Measurements from ENCODE around the gene MS4A18.

Gene MS4A18

DNA sequence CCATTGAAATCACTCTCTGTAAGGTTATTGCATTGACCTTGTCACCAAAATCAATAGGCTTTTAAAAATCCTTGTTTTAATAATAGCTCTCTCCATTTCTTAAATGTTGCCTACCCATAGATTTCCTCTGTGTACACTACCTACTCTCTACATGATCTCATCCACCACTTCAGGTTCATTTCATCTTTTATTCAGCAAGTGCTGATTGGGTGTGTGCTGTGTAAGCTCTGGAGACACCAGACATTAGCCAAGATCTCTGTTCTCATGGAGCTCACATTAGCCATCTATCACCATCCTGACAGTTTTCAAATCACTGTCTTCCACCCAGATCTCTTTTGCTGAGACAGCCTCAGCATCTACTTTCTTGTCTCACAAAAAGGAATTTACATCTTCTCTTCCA is 56.3 kb downstream of the MS4A18 start:
- Mint-ChIP-seq H3K27ac (no peak overlapping the region), H3K4me3 (no peak overlapping the region), H3K36me3 (ENCODE audit: low read depth) (no peaks in the 10 kb centered on the region), H3K9me3 (no peaks in the 10 kb centered on the region), H3K4me1 (ENCODE audit: low read depth) (no peaks in the 10 kb centered on the region), H3K27me3 (ENCODE audit: low read depth) (peaks cover 17% of the 10 kb centered on the region)
- DNase-seq (ENCODE audit: low spot score), result no peak

DNA sequence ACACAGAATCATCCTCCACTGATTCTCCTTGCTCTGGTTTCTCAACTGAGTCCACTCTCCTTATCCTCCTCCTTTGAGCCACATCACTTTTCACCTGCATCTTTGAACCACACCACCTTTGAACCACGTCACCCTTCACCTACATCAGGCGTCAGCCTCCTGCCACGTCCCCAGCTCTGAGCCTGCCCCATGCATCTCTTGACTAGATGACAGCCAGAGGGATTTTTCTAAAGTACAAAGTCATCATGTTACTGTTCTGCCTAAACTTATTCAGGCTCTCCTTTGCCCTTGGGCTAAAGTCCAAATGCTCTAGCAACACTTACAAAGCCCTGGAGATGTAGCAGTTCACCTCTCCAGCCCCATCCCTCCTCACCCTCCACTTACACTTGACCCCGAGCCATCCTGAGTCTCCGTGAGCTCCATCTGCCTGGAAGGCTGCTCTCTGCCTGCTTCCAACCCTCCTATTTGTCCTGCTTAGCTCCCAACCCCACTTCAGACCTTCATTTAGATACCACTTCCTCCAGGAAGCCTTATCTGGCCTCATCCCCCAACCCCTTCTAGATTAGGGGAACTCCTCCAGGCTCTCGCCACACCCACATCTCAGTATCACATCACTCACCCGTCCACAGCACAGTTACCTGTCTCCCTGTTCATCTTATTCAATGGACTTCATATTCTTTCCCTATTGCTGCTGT is 56.9 kb downstream of the MS4A18 start:
- Mint-ChIP-seq H3K4me3 (no peak overlapping the region), H3K36me3 (ENCODE audit: low read depth) (no peaks in the 10 kb centered on the region), H3K9me3 (no peaks in the 10 kb centered on the region), H3K27me3 (ENCODE audit: low read depth) (peaks cover 17% of the 10 kb centered on the region), H3K4me1 (ENCODE audit: low read depth) (no peaks in the 10 kb centered on the region), H3K27ac (no peak overlapping the region)
- no peak for DNase-seq (ENCODE audit: low spot score)

DNA sequence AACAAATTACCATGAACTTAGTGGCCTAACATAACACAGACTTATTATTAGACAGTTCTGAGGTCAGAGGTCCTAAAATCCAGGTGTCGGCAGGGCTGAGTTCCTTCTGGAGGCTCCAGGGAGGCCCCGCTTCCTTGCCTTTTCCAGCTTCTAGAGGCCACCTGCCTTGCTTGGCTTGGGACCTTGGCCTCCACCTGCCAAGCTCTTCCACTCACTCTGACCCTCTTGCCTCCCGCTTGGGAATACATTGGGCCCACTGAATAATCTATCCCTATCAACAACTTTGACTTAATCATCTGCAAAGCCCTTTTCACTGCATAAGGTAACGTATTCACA is 57.4 kb downstream of the MS4A18 start:
- no peak overlapping the region for H3K27ac Mint-ChIP-seq
- H3K36me3 Mint-ChIP-seq (ENCODE audit: low read depth), result no peaks in the 10 kb centered on the region

DNA sequence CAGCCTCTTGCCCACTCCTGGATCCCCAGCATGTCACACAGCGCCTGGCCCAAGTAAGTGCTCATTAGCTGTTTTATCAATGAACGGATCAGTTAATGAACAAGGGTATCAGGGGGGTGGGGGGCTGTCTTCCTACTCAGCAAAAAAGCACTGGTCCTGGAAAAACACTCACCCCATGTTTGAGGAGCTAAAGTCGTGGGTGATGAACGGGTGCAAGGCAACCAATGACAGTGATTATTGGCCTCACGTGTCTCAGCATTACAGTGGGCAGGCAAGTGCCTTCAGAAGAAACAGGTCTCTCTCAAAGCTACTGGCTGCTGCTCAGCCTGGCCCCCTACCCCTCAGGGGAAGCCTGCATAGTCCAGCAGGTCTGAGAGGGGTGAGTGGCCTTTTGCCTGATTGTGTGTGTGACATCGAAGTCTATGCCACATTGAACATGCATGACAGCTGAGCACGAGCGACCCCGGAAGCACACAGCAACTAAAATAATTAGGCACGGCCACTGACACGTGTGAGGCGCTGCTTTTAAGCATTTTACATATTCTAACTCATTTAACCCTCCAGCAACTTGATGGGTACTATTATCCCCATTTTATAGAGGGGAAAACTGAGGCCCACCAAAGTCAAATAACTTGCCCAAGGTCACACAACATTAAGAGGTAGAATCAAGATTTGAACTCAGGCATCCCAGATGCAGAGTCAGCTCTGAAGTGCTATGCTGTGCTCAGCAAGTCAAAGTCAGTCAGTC is 58.0 kb downstream of the MS4A18 start:
- H3K36me3 Mint-ChIP-seq (ENCODE audit: low read depth), result no peaks in the 10 kb centered on the region
- peaks cover 11% of the 10 kb centered on the region for H3K27me3 Mint-ChIP-seq (ENCODE audit: low read depth)
- H3K9me3 Mint-ChIP-seq, result no peaks in the 10 kb centered on the region
- H3K27ac Mint-ChIP-seq, result no peak overlapping the region
- no peak overlapping the region for H3K4me3 Mint-ChIP-seq
- H3K4me1 Mint-ChIP-seq (ENCODE audit: low read depth), result no peaks in the 10 kb centered on the region
- DNase-seq (ENCODE audit: low spot score), result no peak

More for the DNA sequence above, 57.4 kb downstream of the MS4A18 start:
- no peak for DNase-seq (ENCODE audit: low spot score)
- H3K4me3 Mint-ChIP-seq, result no peak overlapping the region
- H3K27me3 Mint-ChIP-seq (ENCODE audit: low read depth), result peaks cover 16% of the 10 kb centered on the region
- H3K9me3 Mint-ChIP-seq, result no peaks in the 10 kb centered on the region
- no peaks in the 10 kb centered on the region for H3K4me1 Mint-ChIP-seq (ENCODE audit: low read depth)

DNA sequence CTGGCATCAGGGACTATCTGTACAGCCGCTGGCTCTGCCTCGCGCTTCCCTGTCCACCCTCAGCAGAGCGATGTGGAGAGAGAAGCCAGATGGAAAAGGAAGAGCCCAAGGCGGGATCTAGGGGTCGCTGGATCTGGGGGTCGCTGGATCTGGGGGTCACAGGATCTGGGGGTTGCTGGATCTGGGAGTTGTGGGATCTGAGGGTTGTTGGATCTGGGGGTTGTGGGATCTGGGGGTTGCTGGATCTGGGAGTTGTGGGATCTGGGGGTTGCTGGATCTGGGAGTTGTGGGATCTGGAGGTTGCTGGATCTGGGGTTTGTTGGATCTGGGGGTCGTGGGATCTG is 58.6 kb downstream of the MS4A18 start:
- Mint-ChIP-seq H3K27ac (no peak overlapping the region), H3K9me3 (no peaks in the 10 kb centered on the region), H3K27me3 (ENCODE audit: low read depth) (peaks cover 8% of the 10 kb centered on the region), H3K4me1 (ENCODE audit: low read depth) (no peaks in the 10 kb centered on the region), H3K4me3 (no peak overlapping the region), H3K36me3 (ENCODE audit: low read depth) (no peaks in the 10 kb centered on the region)
- no peak for DNase-seq (ENCODE audit: low spot score)

DNA sequence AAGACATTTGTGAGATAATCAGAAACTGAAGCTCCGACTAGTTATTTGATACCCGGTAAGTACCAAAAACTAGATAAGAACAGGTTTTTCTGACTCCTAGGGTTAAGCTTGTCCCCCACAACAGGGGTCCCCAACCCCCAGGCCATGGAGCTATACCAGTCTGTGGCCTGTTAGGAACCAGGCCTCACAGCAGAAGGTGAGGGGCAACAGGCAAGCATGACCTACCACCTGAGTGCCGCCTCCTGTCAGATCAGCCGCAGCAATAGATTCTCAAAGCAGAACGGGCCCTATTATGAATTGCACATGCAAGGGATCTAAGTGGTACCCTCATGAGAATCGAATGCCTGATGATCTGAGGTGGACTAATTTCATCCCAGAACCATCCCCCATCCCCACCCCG is 59.4 kb downstream of the MS4A18 start:
- H3K36me3 Mint-ChIP-seq (ENCODE audit: low read depth), result no peaks in the 10 kb centered on the region
- no peak overlapping the region for H3K27ac Mint-ChIP-seq
- no peaks in the 10 kb centered on the region for H3K4me1 Mint-ChIP-seq (ENCODE audit: low read depth)
- DNase-seq (ENCODE audit: low spot score), result no peak
- no peaks in the 10 kb centered on the region for H3K9me3 Mint-ChIP-seq
- peaks cover 6% of the 10 kb centered on the region for H3K27me3 Mint-ChIP-seq (ENCODE audit: low read depth)
- H3K4me3 Mint-ChIP-seq, result no peak overlapping the region

DNA sequence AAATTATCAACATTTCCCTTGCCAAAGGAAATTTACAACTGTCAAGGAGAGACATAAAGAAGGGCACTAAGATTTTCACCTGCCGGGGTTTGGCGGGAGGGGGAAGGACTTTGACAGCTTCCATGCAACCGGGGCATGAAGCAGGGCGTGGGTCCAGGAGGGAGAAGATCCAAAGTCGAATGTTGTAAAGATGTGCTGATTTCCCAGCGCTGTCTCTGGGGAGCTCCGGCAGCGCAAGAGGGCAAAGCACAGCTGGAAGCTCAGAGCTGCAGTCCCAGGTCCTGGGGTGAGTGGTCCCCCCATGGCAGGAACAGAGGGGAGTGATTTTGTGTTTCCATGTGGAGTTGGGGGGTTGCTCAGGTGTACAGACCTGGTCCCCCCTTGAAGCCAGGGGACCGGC is 60.6 kb downstream of the MS4A18 start, which contains the start of gene MS4A10:
Gene MS4A10 (plus strand): TSS at position 198 of the 400 bp plus-strand sequence. CDS start 5,003 bp downstream, outside the sequence.
- no peaks in the 10 kb centered on the region for H3K9me3 Mint-ChIP-seq
- H3K27ac Mint-ChIP-seq, result no peak within 1 kb of the TSS
- H3K36me3 Mint-ChIP-seq (ENCODE audit: low read depth), result no peaks in the 10 kb centered on the region
- no peaks in the 10 kb centered on the region for H3K4me1 Mint-ChIP-seq (ENCODE audit: low read depth)
- H3K27me3 Mint-ChIP-seq (ENCODE audit: low read depth), result peaks cover under 1% of the 10 kb centered on the region
- DNase-seq (ENCODE audit: low spot score), result no peak
- no peak within 1 kb of the TSS for H3K4me3 Mint-ChIP-seq

DNA sequence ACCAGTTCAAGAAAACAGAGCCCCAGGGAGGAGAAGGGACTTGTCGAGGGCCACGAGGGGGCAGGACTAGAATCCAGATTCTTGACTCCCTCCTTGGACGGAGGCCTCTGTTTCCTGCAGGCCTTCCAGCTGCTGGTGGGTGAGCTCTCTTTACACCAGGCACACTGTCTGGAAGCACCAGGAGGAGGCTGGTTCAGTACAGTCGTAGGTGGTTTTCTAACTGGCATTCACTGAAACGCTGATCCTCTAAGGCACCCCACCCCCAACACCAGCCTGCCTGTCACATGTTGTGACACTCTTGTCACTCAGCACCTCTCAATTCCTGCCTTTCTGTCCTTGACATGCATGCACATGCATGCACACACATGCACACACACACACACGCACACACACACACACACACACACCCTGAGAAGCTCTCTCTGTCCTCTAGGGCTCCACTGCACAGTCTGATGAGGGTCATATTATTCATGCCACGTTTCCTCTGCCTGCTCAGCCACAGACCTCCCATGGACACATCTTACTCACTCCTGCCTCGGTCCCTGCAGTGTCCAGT is 61.4 kb downstream of the MS4A18 start:
- H3K4me3 Mint-ChIP-seq, result no peak overlapping the region
- H3K4me1 Mint-ChIP-seq (ENCODE audit: low read depth), result no peaks in the 10 kb centered on the region
- no peak for DNase-seq (ENCODE audit: low spot score)
- no peak overlapping the region for H3K27ac Mint-ChIP-seq
- no peaks in the 10 kb centered on the region for H3K9me3 Mint-ChIP-seq
- no peaks in the 10 kb centered on the region for H3K36me3 Mint-ChIP-seq (ENCODE audit: low read depth)
- H3K27me3 Mint-ChIP-seq (ENCODE audit: low read depth), result no peaks in the 10 kb centered on the region

DNA sequence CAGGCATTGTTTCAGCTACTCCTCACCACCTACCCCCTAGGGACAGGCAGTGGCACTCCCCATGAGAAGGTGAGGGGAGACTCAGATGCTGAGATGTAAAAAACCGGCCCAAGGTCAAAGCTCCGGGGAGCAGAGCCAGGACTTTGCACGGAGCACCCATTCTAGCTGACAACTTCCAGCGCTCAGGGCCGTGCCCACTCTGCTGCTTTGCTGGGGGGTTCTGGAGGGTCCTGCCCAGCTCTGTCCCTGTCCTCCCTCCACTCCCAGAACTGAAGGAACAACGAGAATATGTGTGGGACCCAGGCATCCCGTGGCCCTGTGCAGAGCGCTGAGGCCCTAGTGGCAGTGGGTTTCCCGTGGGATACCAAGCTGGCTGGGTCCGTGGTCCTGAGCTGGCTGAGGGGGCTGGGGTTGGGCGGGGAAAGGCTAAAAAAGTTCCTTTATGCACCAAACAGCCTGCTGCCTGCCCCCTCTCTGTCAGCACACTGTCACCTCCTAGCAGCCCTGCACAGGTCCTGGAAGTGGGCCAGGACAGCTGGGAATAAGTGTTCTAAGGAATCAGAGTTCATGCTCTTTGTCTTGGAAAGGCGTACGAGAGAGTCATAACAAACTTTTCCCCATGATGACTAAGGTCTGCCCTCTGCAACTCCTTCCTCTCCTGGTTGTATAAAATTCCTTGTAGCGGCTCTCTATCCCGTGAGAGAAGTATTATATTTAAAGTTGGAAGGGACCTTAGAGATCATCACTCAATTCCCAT is 62.5 kb downstream of the MS4A18 start:
- no peak overlapping the region for H3K27ac Mint-ChIP-seq
- DNase-seq (ENCODE audit: low spot score), result no peak
- H3K4me1 Mint-ChIP-seq (ENCODE audit: low read depth), result no peaks in the 10 kb centered on the region
- H3K9me3 Mint-ChIP-seq, result no peaks in the 10 kb centered on the region
- H3K36me3 Mint-ChIP-seq (ENCODE audit: low read depth), result no peaks in the 10 kb centered on the region
- no peak overlapping the region for H3K4me3 Mint-ChIP-seq
- no peaks in the 10 kb centered on the region for H3K27me3 Mint-ChIP-seq (ENCODE audit: low read depth)

DNA sequence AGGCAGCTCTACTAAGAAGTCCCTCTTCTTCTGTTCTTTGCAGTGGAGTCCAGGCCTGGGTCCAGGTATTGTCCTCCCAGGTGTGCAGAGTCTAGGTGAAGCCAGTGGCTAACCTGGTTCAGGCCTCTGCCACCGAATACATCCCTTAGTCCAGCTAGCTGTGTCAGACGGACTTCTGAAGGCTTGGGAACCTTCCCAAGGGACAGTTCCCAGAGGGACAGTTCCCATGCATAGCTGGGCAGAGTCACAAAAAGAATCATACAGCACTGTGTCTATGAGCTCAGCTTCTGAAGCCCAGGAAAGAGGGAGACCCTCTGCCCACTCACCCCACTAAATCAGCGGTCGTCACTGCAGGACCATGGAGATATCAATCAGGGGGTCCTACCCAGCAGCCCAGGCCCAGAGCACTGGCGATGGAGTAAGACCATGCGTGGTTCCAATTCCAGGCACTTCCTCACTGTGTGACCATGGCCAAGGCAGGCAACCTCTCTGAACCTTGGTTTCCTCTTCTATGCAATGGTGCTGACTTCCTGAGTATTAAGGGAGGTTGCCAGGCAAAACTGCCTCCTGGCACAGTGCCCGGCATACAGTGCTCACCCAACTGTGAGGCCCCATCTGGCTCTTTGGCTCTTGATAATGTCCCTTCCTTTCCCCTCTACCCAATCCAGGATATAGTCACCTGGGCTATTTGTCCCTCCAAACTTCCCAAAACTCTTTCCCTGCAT is 64.0 kb downstream of the MS4A18 start:
- Mint-ChIP-seq H3K4me1 (ENCODE audit: low read depth) (no peaks in the 10 kb centered on the region), H3K27me3 (ENCODE audit: low read depth) (peaks cover 2% of the 10 kb centered on the region), H3K4me3 (no peak overlapping the region), H3K36me3 (ENCODE audit: low read depth) (no peaks in the 10 kb centered on the region), H3K27ac (no peak overlapping the region), H3K9me3 (no peaks in the 10 kb centered on the region)
- no peak for DNase-seq (ENCODE audit: low spot score)

DNA sequence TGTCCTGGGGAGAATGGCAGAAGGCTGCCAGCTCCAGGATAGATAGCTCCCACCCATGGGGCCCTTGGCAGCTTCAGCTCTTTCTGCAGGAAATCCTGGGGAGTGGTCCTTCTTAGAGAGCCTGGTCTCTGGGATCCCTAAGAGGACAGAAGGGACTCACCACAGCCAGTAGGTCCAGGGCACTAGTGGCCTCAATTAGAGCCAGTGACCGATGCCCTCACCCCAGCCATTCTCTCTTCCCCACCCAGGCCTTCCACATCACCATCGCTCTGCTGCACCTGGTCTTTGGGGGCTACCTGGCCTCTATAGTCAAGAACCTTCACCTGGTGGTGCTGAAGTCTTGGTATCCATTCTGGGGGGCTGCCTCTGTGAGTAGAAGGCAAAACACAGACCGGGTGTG is 66.2 kb downstream of the MS4A18 start:
- no peaks in the 10 kb centered on the region for H3K9me3 Mint-ChIP-seq
- no peak overlapping the region for H3K27ac Mint-ChIP-seq
- no peak overlapping the region for H3K4me3 Mint-ChIP-seq
- no peaks in the 10 kb centered on the region for H3K36me3 Mint-ChIP-seq (ENCODE audit: low read depth)
- H3K27me3 Mint-ChIP-seq (ENCODE audit: low read depth), result peaks cover 2% of the 10 kb centered on the region
- H3K4me1 Mint-ChIP-seq (ENCODE audit: low read depth), result no peaks in the 10 kb centered on the region
- DNase-seq (ENCODE audit: low spot score), result no peak

DNA sequence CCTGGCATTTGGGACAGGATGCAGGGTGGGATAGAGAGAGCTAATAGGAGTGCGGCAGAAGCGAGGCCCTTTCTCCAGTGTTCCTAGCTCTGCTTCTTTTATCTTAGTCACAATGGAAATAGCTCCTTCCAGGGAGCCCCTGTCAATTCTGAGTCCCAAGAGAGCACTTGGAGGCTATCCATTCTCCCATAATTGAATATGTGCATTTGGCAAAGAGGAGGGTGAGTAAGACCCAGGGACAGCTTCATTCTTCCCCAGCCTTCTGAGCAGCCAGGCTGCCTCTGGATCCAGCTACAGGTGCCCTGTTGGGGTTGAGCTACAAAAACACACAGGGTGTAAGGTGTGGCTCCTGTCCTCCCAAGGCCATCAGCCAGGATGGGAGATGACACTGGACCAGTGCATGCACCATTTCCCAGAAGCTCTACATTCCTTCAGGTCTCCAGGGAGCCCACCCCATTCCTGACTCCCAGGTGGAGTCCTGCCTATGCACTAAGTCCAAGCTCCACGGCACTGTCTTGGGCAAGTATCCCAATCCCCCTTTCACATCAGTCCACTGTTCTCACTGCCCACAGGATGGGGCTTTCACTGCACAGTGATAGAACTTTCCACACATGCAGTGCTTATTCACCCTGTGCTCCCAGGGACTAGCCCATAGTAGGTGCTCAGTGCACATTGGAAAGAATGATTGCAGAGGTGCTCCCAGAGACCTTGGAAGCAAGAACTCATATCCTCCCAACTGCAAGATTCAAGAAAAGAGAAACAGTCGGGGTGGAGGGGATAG is 66.8 kb downstream of the MS4A18 start:
- DNase-seq (ENCODE audit: low spot score), result no peak
- Mint-ChIP-seq H3K27me3 (ENCODE audit: low read depth) (peaks cover 2% of the 10 kb centered on the region), H3K4me1 (ENCODE audit: low read depth) (no peaks in the 10 kb centered on the region), H3K4me3 (no peak overlapping the region), H3K36me3 (ENCODE audit: low read depth) (no peaks in the 10 kb centered on the region), H3K9me3 (no peaks in the 10 kb centered on the region), H3K27ac (no peak overlapping the region)

DNA sequence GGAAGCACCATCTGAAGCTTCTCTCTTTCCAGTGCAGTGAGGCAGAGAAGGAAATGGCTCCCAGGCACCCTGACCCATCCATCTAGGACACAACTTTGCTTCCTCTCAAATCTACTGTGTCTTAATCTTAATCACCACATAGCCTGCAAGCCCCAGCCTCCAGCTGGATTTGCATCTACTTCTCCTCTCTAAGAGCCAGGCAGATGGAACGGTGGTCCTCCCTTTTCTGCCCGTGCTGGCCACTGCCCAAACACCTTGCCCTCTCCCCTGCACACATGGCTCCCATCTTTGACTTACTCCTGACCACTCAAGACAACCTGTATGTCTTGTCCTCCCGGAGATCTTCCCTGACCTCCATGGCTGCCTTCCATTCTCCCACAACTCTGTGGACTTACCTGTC is 68.0 kb downstream of the MS4A18 start:
- Mint-ChIP-seq H3K4me1 (ENCODE audit: low read depth) (no peaks in the 10 kb centered on the region), H3K27ac (no peak overlapping the region), H3K27me3 (ENCODE audit: low read depth) (peaks cover 2% of the 10 kb centered on the region), H3K36me3 (ENCODE audit: low read depth) (no peaks in the 10 kb centered on the region), H3K9me3 (no peaks in the 10 kb centered on the region), H3K4me3 (no peak overlapping the region)
- DNase-seq (ENCODE audit: low spot score), result no peak

Measured in T-helper 2 cell treated with Interferon-gamma antibody and Interleukin-4, amounts not matched to agents 5 μg/mL and 100 μg/mL, for 36 hours (primary cell).